ES-I3 (cell line): ENCODE measurements around the gene NNAT.

Experiments
- H3K36me3 ChIP-seq: 2 replicates; pipeline ENCODE4 v1.6.1; 2013; ENCODE audit warnings: mild to moderate bottlenecking, low read length, control low read depth, moderate library complexity; ENCODE audit not compliant: insufficient read depth
- H3K4me1 ChIP-seq: 2 replicates; pipeline ENCODE4 v1.6.1; 2013; ENCODE audit warnings: mild to moderate bottlenecking, control low read depth, low read length; ENCODE audit not compliant: insufficient read depth
- H3K9ac ChIP-seq: 2 replicates; pipeline ENCODE4 v1.6.1; 2013; ENCODE audit warnings: low read depth, mild to moderate bottlenecking, low read length, moderate library complexity
- H3K9me3 ChIP-seq: 2 replicates; pipeline ENCODE4 v1.6.1; 2013; ENCODE audit warnings: mild to moderate bottlenecking, low read length, moderate library complexity; ENCODE audit not compliant: control insufficient read depth, insufficient read depth

NNAT gene

DNA sequence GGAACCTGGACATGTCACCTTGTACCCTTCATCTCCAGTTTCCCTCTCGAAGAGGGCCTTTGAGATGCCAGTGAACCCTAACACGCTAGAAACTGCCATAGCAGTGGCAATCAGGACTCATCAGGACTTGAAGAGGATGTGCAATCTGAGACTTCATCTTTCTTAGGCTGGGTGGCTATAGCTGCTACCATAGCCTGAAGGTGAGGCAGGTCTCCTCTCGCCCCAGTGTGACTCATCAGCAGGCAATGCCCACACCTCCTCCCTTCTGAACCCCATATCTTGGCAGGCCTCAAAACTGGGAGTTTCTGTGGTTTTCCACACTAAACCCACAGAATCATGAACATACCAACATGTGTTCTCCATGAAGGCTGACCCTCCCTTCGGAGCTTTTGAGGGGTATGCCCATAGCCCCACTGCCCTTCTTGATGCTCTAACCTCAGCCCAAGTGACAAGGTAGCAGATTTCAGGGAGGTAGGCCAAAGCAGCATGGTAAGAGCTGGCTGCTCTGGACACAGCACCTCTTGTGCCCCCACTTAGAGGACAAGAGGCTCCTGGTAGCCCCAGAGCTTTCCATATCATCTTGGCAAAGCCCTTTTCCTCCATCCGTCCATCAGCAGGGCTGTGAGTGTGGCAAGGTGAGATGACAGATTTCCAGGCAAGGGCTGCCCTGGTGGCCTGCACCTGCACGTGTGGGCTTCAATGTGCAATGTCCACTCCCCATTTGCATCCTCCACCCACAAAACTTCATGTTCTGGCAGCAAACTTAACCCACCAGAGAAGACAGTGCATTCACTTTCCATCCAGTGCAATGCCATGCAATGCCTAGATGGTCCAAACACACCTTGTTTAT lies 4.0 kb downstream of the NNAT start:
- Histone ChIP-seq H3K36me3 (no peaks in the 10 kb centered on the region), H3K9ac (no peak overlapping the region)

DNA sequence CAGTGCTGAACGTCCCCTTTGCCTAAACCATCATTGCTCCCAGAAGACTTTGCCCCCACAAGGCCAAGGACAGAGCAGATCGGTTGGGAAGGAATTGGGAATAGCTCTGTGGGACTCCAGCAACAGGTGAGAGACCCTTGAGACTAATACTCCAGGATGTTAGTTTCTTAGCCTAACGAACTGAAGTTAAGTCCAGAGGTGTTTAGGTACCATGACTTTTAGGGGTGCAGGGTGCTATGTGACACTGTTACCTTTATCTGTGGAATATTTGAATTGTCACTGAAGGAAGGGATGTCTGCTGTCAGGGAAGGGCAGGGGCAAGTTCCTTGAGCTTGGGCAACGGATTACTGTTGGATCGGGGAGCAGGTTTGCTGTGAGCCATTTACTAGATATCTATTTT lies 4.8 kb downstream of the NNAT start:
- H3K36me3 ChIP-seq: no peaks in the 10 kb centered on the region
- H3K9ac ChIP-seq: peak overlapping the region; percentile 82; the same call in 1 of the 2 replicates
- peaks cover 24% of the 10 kb centered on the region for H3K4me1 ChIP-seq
- no peaks in the 10 kb centered on the region for H3K9me3 ChIP-seq

More for the DNA sequence above, 4.0 kb downstream of the NNAT start:
- Histone ChIP-seq H3K4me1 (peaks cover 24% of the 10 kb centered on the region), H3K9me3 (no peaks in the 10 kb centered on the region)

DNA sequence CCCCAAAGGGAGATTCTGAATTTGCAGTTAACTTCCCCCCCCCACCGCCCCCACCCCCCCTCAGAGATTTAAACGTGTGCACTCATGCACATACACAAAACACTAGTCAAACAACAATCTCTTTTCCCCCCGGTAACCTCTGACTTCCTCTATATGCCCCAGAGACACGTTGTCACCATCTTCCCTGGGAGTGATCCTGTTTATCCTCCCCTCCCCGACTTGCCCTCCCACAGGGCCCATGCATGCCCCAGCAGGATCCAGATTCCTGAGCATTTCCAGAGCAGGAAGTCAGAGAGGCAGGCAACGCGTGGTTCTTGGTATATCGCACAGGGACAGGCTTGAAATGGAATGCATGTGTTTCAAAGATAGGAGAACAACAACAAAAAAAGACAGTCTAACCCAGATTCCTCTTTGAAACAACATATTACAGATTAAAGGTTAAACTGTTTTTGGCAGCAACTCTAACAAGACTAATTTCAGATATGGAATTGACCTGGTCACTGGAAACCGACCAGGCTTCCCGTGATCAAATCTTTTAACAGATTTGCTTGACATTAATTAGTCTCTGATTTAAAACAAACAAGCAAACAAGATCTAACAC lies 5.3 kb downstream of the NNAT start:
- H3K9me3 ChIP-seq: no peaks in the 10 kb centered on the region
- peaks cover 24% of the 10 kb centered on the region for H3K4me1 ChIP-seq
- H3K36me3 ChIP-seq: no peaks in the 10 kb centered on the region
- peak overlapping the region; percentile 82; the same call in 1 of the 2 replicates for H3K9ac ChIP-seq

DNA sequence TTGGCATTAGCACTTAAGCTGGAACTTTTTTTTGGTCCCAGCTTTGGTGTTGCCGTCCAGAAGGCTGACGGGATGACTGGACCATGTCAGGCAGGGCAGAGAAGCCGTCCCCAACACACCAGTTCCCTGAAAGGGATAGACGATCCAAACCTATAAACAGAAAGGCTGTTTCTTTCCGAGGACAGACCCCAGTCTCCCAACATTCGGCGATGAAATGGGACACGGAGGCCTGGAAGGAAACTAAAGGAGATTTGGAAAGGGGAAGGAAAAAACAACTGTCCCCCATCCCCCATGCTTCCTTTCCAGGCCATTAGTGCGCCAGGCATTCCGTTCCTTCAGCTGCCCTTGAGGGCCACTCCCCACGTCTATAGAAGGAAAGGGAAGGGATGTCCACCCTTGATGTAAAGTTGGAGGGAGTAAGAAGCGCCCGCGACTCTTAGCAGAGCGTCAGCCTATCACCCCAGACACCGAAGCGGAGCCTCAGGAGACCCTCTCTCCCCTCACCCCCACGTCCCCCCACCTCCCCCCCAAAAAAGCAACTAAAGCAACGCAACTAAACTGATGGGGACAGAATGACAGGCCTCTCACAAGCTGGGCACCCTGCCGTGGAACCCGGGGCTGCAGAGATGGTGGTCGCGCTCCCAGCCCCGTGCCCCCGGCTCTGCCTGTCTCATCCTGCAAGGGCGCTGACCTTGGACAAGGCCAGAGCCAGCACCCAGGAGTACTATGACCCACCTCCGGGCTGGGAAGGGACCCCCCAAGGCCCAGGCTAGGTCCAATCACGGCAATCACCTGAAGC lies 6.0 kb downstream of the NNAT start:
- Histone ChIP-seq H3K9ac (peak overlapping the region; percentile 82), H3K36me3 (no peaks in the 10 kb centered on the region), H3K4me1 (peaks cover 24% of the 10 kb centered on the region), H3K9me3 (no peaks in the 10 kb centered on the region)

DNA sequence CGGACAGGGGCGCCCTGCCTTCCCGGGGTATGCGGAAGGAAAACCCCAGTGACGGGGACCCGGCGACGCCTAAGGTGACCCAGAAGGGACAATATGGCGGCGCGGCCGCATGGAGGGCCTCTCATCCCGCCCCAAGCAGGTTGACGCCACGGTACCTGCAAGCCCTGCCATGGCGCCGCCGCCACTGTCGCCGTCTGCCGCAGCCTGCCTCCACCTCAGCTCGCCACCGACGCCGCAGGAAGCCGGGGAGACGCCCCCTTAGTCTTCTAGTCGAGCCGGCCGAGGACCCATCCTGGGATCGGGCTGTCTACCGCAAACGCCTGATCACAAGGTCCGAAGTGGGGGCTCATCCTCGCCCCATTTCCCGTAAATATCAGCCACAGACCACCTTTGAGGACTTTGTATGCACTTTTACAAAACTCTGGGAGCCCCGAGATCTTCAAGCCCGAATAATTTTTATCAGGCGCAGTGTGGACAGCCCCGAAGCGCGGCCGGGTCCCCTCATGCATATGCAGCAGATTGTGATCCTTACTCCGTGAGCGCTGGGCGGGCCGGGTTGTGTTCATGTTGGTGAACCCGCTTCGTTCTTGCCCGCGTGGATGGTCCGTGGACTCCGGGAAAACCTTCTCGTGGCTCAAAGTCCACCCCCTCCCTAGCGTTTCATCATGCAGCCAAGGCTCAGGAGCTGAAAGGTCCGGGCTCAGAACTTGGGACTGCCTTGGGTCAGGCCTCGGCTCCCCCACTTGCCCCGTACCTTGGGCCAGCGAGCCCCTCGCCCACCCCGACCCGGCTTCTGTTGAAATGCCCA lies 6.8 kb downstream of the NNAT start, which contains the start of gene BLCAP:
Gene BLCAP, minus strand, starts transcription at position 239 of the 808 bp plus-strand sequence. CDS start 8,702 bp downstream, outside the sequence.
- Histone ChIP-seq H3K36me3 (no peaks in the 10 kb centered on the region), H3K4me1 (peaks cover 24% of the 10 kb centered on the region), H3K9me3 (no peaks in the 10 kb centered on the region), H3K9ac (peak within 1 kb of the TSS; percentile 82)

DNA sequence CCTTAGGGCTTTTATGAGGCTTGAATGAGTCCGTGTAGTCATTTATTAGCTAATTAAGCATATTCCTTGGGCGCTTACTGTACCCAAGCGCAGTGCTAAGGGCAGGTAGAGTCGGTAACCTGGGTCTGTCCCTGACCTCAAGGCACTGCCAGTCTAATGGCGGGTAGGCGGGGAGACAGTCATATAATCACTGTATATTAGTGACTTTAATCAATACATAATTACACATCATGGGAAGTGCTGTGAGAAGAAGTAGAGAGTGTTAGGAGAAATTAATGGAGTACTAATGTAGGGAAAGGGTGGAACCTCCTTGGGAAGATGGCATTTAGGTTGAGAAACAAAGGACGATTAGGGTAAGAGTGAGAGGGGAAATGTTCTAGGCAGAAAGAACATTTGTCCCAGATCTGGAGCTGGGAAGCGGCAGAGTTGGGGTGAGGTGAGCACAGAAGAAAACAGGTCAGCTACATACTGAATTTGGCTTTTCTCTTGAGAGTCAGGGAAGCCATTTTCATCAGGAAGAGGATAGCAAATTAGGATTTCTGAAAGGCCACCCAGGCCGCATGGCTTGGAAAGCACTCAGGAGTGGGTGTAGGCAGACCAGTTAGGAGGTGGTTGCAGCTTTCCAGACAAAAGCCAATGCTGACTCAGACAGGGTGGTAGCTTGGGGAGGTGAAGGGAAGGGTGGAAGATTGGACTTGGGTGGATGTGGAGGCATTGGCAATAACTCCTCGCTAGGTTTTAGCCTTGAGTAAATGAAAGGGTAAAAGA lies 7.6 kb downstream of the NNAT start:
- no peaks in the 10 kb centered on the region for H3K9me3 ChIP-seq
- no peaks in the 10 kb centered on the region for H3K36me3 ChIP-seq
- H3K9ac ChIP-seq: peak overlapping the region; percentile 82
- peaks cover 28% of the 10 kb centered on the region for H3K4me1 ChIP-seq

DNA sequence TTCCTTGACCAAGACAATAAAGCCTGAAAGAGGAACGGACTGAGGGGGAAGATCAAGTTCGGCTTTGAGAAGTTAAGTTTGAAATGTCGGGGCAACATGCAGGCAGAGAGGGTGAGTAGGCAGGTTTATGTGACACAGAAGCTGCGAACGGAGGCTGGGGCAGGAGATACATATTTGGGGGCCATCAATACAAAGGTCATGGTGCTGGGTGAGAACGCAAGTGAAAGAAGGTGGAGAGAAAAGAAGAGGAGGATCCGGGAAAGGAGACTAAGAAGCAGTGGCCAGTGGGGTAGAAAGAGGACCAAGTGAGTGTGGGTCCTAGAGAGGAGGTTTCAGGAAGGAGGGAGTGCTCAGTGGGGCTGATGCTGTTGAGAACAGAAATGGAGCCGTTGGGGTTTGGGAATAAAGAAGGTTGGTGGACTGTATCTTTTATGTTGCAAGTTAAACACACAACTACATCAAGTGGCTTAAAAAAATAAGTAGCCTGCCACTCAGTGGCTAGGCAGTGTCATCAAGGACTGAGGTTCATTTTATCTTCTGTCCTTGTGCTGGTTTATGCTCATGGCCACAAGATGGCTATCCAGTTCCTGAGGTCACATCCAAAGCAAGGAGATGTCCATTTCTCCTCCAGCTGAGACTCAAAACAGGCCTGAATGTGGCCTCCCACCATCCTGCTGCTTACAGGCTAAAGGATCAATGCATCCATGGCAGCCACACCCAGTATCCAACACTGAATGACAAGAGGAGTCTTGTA lies 8.3 kb downstream of the NNAT start:
- peaks cover 24% of the 10 kb centered on the region for H3K4me1 ChIP-seq
- no peaks in the 10 kb centered on the region for H3K36me3 ChIP-seq
- peak overlapping the region; percentile 82; the same call in 1 of the 2 replicates for H3K9ac ChIP-seq

DNA sequence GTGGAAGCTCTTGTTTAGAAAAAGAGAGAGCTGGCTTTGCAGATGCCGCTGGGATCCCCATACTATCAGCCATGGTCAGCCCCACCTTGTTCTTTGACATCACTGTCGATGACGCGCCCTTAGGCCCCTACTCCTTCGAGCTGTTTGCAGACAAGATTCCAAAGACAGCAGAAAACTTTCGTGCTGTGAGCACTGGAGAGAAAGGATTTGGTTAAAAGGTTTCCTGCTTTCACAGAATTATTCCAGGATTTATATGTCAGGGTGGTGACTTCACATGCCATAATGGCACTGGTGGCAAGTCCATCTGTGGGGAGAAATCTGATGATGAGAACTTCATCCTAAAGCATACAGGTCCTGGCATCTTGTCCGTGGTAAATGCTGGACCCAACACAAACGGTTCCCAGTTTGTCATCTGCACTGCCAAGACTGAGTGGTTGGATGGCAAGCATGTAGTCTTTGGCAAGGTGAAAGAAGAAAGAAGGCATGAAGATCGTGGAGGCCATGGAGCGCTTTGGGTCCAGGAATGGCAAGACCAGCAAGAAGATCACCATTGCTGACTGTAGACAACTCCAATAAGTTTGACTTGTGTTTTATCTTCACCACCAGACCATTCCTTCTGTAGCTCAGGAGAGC lies 9.0 kb downstream of the NNAT start:
- Histone ChIP-seq H3K36me3 (no peaks in the 10 kb centered on the region), H3K4me1 (peaks cover 17% of the 10 kb centered on the region), H3K9ac (no peak overlapping the region)

More for the DNA sequence above, 8.3 kb downstream of the NNAT start:
- H3K9me3 ChIP-seq: no peaks in the 10 kb centered on the region

DNA sequence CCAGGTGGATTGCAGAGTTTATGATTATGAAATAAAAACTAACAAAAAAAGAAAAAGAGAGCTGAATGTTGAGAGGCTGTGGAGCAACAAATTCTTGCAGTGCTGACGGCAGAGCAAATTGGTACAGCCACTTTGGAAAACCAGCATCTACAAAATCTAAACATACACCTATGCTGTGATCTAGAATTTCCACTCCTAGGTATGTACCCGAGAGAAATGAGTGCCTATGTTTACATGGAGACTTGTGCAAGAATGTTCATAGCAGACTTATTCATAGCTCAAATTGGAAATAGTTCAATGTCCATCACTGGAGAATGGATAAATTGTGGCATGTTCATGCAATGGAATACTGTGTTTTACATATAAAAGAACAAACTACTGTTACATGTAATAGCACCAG lies 9.6 kb downstream of the NNAT start:
- H3K9ac ChIP-seq: no peak overlapping the region
- H3K4me1 ChIP-seq: peaks cover 11% of the 10 kb centered on the region
- no peaks in the 10 kb centered on the region for H3K36me3 ChIP-seq
- H3K9me3 ChIP-seq: no peaks in the 10 kb centered on the region

More for the DNA sequence above, 9.0 kb downstream of the NNAT start:
- H3K9me3 ChIP-seq: no peaks in the 10 kb centered on the region

DNA sequence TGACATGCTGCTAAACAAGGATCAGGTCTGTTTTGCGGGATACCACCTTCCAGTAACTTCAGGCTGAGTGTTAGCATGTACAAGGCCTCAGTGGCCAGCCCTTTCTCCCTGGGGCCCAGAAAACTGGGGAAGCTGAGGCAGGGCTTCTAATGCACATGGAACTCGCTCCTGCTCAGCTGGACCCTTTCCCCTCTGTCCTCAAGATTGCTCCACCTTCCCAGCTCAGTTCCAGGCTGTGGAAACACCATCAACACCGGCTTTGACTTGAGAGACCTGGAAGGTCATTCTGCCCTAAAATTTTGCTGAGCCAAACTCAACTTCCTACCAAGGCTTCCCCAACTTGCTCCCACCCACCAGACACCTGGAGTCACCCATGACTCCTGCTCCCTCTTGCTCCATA lies 10.8 kb downstream of the NNAT start:
- H3K9ac ChIP-seq: no peak overlapping the region
- H3K36me3 ChIP-seq: no peaks in the 10 kb centered on the region
- 0 out of 2 replicates have a peak, but pooled peaks cover 8% of the 10 kb centered on the region for H3K4me1 ChIP-seq
- no peaks in the 10 kb centered on the region for H3K9me3 ChIP-seq

DNA sequence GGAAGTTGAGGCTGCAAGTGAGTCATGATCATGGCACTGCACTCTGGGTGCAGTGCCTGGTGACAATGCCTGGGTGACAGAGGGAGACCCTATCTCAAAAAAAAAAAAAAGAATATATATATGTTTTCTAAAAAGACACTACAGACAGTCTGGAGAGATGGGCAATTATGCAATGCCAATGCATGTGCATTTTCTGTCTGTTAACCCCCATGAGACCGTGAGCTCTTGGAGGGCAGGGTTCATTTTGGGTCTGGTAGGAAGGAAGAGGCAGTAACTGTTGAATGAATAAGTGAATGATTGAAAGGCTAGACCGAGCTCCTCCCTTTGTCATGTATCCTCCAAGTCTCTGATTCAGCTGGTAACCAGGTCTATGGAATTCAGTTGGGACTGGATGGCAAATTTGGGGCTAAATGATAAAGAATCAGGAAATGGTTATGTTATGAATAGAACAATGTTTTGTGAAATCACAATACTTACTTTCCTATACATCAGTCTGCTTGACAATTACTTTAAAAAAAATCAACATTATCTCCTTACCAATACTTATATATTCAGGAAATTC lies 12.2 kb downstream of the NNAT start:
- H3K9ac ChIP-seq: no peak overlapping the region
- H3K4me1 ChIP-seq: 0 out of 2 replicates have a peak, but pooled peaks cover 8% of the 10 kb centered on the region
- H3K36me3 ChIP-seq: no peaks in the 10 kb centered on the region
- H3K9me3 ChIP-seq: no peaks in the 10 kb centered on the region
